Right forelimb (tissue), 1 donor: ENCODE measurements around the gene EDDM13.
A peak's percentile ranks its signal among the peaks of the same experiment; 100 is the strongest.
"Not testable (repeated sequence)": the region's sequence is repeated elsewhere in the genome, so short reads cannot be mapped to it uniquely, and the experiment has no call there.

Experiments used
- DNase-seq: peaks from one replicate; pipeline ENCODE4 v3.0.0-alpha.2; 2018

Gene EDDM13

DNA sequence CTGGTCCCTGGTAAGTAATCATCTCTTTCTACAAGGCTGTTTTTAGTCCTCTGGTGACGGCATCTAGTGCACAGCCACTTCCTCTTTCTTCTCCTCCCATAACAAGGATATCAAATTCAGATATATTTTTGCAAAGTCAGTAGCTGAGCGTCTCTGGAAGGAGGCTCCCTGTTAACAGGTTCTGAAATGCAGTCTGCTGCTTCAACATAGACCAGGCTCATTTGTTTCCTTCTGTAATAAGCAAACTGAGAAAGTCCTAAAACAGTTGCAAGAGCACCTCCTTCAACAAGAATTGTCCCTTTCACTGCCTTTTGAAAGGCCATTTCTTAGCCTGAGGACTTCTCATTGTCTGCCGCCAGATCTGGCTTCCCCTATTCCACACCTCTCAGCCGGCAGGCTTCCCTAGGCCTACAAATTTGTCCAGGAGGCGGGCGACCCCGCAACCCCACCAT, 49.5 kb downstream of the EDDM13 start:
- DNase-seq, result no peak

DNA sequence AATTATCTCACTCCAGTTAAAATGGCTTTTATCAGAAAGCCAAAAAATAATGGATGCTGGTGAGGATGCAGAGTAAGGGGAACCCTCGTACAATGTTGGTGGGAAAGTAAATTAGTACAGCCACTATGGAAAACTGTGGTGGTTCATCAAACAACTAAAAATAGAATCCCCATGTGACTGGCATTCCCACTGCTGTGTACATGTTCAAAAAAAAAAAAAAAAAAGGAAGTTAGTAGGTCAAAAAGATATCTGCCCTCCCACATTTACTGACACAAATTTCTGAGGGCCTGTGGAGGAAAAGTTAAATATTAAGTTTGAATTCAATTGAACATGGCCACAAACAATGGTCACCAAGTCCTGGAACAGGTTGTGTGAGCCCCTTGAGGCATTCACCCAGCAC, 51.9 kb downstream of the EDDM13 start:
- DNase-seq, result no peak

DNA sequence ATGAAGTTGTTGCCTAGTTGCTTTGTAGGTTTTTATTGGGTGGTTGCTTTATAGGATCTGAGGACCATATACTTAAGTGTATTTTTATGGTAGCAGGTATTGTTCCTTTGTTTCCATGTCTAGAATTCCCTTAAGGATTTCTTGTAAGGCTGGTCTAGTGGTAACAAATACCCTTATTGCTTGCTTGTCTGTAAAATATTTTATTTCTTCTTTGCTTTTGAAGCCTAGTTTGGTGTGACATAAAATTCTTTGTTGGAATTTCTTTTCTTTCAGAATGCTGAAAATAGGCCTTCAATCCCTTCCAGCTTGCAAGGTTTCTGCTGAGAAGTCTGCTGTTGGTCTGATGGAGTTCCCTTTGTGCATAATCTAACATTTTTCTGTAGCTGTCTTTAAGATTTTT, 60.1 kb downstream of the EDDM13 start:
- DNase-seq, result no peak

DNA sequence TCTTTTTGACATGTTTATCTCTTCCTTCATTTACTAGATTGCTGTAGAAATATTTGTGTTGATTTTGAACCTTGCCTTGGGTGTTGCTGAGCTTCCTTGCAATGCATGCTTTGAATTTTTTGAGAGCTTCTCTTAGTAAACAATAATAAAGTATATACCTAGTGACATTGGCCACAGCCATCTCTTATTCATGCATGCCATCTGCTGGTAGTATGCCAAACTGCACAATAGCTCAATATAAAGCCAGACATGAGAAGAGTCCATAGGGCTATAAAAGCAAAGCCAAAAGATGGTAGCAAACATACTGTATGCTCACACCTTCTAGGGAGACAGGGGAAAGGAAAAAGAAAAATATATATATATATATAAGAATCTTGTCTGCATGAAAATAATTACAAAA, 61.0 kb downstream of the EDDM13 start:
- no peak for DNase-seq

DNA sequence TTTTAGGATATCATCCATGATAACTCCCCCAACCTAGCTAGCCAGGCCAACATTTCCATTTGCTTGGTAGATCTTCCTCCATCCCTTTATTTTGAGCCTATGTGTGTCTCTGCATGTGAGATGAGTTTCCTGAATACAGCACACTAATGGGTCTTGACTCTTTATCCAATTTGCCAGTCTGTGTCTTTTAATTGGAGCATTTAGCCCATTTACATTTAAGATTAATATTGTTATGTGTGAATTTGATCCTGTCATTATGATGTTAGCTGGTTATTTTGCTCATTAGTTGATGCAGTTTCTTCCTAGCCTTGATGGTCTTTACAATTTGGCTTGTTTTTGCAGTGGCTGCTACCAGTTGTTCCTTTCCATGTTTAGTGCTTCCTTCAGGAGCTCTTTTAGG, 62.8 kb downstream of the EDDM13 start:
- DNase-seq, result not testable (repeated sequence)

DNA sequence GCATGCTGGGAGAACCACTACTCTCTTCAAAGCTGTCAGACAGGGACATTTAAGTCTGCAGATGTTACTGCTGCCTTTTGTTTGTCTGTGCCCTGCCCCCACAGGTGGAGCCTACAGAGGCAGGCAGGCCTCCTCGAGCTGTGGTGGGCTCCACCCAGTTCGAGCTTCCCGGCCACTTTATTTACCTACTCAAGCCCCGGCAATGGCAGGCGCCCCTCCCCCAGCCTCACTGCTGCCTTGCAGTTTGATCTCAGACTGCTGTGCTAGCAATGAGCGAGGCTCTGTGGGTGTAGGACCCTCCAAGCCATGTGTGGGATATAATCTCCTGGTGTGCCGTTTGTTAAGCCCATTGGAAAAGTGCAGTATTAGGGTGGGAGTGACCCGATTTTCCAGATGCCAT, 64.5 kb downstream of the EDDM13 start:
- not testable (repeated sequence) for DNase-seq

DNA sequence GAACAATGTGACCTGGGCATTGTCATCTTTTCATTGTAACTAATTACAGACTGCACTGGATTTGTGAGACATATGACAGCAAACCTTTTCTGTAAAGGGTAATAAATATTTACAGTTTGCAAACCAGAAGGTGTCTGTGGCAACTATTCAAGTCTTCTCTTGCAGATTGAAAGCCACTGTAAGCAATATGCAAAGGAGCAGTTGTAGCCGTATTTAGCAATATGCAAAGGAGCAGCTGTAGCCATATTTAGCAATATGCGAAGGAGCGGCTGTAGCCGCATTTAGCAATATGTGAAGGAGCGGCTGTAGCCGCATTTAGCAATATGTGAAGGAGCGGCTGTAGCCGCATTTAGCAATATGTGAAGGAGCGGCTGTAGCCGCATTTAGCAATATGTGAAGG, 66.5 kb downstream of the EDDM13 start:
- not testable (repeated sequence) for DNase-seq

DNA sequence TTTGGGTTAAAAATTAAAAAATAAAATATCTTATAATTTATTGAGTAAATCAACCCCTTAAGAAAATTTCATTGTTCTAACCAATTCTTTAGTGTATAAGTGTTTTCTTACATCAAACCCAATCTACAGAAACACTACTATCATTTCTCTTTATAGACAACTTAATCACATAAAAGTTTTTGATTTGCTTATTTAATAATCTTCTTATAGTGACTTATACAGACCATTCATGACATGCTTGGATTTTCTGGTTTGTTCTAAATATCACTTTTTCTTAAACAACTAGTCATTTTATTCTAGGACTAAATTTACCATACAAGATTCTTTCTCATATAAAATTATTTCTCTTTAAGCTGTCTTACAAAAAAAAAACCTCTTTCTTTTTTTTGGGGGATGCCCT, 69.4 kb downstream of the EDDM13 start:
- no peak for DNase-seq

DNA sequence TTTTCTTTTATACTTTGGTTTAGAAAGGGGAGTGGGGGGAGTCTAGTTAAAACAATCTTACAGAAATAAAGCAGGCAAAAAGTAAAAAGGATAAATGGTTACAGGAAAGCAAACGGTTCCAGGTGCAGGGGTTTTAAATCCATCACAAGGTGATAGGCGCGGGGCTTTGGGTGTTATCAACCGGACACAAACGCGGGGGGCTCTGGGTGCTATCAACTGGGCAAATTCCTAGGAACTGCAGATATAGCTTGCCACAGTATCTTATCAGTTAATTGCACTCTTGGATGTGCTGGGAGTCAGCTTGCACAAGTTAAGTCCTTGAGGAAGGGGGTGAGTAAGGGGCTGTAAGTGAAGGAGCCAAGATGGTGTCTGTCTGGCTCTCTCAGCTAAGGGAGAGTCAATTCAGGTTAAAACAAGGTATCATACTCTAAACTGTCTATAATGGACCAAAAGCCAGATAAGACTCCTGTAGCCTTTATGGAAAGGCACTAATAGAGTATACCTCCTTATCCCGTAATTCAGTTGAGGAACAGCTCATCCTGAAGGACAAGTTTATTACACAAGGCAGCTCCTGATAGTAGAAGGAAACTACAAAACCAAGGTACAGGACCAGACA, 74.7 kb downstream of the EDDM13 start:
- DNase-seq, result no peak

DNA sequence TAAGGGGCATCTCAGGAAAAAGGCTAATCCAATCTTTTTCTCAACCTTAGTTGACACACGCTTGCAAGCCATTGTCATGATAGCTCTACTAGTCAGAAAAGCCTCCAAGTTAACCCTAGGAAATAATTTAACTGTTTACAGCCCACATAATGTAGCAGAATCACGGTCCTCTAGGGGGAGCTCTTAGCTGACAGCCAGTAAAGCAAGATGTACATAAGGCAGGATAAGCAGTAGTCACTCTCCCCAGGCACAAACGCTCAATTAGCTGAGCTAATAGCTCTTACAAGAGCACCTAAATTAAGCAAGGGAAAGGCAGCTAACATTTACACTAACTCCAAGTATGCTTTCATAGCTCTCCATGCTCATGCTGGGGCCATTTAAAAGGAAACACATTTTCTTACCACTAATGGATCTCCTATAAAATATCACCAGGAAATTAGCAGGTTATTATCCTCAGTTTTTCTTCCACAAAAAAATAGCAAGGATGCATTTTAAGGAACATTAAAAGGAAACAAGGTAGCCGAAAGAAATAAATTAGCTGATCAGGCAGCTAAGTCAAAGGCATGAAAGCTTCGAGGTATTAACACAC, 75.8 kb downstream of the EDDM13 start:
- DNase-seq, result no peak

DNA sequence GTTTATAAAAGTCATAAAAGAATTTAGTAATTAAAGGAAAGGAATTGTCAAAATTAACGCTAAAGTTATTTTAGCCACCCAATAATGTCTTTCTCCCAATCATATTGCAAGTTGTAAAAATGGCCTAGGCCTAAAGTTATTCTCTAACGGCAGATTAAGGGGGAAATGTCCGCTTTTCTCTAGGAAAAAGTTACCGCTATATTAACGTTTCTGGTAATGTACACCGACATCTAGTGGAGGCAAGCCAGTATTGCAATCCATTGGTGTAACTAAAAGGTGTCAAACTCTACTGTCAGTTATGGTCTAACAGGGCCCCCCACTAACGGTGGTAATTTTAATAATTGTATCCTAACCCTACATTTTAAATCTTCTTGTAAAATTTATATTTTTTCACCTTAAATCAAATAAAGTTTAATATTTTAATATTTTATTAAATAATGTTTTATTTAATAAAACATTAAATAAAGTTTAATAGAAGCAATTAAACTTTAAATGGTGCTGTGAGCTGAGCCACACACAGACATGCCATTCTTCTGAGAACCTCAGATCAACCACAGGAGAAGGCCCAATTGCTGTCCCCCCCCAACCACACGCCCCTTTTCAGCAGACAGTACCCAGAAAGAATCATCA, 78.0 kb downstream of the EDDM13 start:
- DNase-seq, result peak; percentile 46

DNA sequence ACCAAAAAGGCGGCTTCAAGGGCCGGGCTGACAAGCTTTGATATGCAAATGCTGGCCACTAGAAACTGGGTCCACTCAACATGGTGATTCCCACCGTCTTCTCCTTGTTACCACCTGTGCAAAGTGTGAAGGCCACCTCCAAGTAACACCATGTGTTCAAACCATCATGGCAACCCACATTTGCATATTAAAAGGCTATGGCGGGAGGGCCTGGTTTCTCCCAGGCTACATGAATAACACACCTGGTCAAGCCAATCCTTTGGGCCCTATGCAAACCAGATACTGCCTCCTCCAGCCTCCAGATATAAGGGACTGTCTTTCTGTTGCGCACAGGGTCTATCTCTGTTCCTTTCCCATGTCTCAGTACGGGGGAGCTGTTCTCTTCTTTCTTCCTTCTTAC, 78.7 kb downstream of the EDDM13 start:
- no peak for DNase-seq

DNA sequence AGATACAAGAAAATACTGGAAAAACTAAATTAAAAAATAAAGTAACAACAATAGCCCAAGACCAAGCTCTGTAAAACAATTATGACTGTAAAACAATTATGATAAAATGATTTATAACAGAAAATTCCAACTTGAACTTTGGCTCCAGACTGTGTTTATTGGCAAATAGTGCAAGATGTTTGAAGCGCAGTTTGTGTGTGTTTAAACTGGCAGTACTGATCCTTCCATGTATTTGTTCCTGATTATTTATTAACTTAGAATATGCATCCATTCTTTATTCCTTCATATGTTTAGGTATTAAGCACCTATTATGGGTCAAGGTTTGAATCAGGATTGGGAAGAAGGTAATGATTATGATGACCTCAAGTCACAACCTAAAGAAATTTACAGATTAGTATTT, 83.0 kb downstream of the EDDM13 start:
- DNase-seq, result no peak

DNA sequence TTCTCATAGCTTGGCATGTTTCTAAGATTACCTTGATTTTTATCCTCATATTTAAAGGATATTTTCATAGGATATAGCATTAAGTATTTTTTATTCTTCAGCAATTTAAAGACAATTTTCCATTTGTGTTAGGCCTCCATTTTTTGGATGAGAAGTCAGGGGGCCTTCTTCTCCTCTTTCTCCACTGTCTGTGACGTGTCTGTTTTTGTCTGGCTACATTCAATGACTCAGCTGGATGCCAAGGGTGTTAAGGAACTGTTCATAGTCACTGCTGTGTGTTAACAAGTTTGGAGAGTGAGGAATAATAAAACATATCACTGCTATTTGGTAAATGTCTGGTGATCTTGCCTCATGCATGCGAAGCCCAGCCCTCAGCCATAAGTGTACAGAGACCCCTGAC, 84.4 kb downstream of the EDDM13 start:
- DNase-seq, result no peak
